GM18867 (cell line): ENCODE data around the gene PRDM4.
"Not testable (repeated sequence)": the region's sequence is repeated elsewhere in the genome, so short reads cannot be mapped to it uniquely, and the experiment has no call there.

Source experiments
- ATAC-seq: cut with Tn5 transposase; IDR thresholded peaks from one replicate; pipeline ENCODE4 v1.9.1; 2021; ENCODE audit warnings: mild to moderate bottlenecking, moderate library complexity; ENCODE audit not compliant: unreplicated experiment

Gene PRDM4

GRCh38 chr12:107774349-107775029, 13.6 kb upstream of the PRDM4 start, which contains the start of gene ASCL4:
TSS of gene ASCL4 (plus strand) at chr12:107774704. CDS start at chr12:107775219, 515 bp downstream.
- no peak for ATAC-seq

- no peak for ATAC-seq
Observed at GRCh38 chr12:107767466-107767865, 6.5 kb upstream of the PRDM4 start.

- ATAC-seq, result no peak
Observed at GRCh38 chr12:107765316-107765715, 4.4 kb upstream of the PRDM4 start.

DNA sequence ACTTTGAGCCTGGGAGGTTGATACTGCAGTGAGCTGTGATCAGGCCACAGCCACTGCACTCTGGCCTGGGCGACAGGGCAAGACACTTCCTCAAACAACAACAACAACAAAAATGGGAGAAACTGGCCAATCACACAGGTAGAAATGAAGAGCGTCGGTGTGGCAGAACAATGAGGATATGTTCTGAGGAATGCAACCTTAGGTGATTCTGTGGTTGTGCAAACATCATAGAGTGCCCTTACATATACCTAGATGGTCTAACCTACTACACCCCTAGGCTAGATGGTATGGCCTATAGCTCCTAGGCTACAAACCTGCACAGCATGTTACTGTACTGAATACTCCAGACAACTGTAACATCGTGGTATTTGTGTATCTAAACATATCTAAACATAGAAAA, 3.7 kb upstream of the PRDM4 start:
- ATAC-seq, result no peak

DNA sequence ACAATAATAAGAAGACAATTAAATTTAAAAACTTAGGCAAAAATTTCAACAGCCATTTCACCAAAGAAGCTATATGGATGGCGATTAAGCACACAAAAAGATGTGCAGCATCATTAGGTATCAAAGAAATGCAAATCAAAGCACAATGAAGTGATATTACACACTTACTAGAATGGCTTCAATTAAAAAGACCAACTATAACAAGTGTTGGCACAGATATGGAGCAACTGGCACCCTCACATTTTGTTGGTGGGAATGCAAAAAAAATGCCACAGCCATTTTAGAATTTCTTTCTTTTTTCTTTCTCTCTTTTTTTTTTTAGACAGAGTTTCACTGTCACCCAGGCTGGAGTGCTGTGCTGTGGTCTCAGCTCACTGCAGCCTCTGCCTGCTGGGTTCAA, 1.9 kb upstream of the PRDM4 start:
- no peak for ATAC-seq

GRCh38 chr12:107761502-107761904, 566 bp upstream of the PRDM4 start:
- ATAC-seq, result no peak

- peak; percentile 26 for ATAC-seq
Observed at GRCh38 chr12:107760207-107760808, 629 bp downstream of the PRDM4 start.

GRCh38 chr12:107759410-107759809, 1.5 kb downstream of the PRDM4 start:
- no peak for ATAC-seq

- ATAC-seq, result no peak
Observed at GRCh38 chr12:107749083-107749482, 11.9 kb downstream of the PRDM4 start.

GRCh38 chr12:107748472-107748871, 12.5 kb downstream of the PRDM4 start:
- ATAC-seq, result no peak

DNA sequence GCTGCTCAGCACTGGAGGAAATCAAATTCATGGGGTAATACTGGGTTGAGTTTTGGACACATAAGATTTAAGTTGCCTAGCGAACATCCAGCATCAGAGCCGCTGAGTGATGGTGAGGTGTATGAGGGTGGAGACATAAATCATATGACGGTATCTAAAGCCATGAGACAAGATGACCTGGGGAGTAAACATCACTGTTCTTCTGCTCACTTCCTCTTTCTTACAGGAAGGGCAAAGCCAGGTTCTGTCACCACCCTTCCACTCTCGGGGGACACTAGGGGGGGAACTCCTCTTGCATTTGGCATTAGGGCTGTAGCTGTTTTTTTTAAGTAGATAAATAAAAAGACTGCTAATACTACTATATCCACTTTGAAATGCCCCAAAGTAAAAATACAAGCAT, 24.0 kb downstream of the PRDM4 start:
- peak; percentile 91 for ATAC-seq

DNA sequence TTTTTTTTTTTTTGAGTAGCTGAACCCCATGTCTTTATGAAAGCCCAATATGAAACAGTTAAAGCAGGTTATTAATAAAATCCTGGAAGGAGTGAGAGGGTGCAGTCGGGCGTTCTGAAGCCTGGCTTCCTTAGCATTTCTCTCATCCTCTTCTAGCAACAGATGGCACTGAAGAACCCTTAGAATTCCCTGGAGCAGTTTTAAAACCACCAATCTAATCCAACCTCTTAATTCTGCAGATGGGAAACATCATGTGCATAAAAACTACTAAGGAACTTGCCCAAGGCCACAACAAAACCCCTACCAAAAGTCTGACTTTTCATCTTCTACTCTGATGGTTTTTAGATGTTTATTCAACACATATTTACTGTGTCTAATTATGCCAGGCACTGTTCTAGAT, 25.2 kb downstream of the PRDM4 start:
- ATAC-seq, result no peak

DNA sequence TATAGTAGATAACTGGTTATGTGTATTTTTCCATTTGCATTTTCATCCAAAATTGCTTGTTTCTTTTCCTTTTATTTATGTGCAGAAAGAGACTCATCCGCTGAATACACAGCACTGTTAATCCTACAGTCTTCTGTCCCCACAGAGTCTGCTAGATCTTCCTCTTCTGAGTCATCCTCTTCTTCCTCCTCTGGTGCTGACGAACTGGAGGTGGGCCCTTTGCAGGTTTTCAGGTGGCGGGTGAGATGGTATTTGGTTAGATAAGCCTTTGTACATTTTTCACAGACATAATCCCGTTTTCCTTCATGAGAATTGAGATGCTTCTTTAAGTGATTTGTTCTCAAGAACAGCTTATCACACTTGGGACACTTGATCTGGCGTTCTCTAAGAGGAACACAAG, 26.8 kb downstream of the PRDM4 start:
- no peak for ATAC-seq

DNA sequence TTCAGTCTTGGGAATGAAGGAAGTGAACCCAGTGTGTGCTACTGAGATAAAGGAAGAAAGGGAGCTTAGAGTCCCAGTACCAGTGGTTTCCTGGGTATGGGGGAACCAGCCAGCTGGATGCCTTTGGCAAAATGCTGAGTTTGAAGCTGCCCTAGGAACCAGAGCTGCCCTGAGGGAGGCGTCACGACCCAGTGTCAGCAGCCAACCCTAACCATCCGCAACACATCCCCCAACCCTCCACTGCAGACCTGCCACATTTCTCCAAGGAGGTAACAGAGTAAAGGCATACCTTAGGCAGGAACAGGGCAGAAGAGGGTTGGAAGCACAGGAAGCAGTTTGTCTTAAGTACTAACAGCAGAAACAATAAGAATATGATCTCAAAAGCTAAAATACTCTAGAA, 28.6 kb downstream of the PRDM4 start:
- ATAC-seq, result no peak

DNA sequence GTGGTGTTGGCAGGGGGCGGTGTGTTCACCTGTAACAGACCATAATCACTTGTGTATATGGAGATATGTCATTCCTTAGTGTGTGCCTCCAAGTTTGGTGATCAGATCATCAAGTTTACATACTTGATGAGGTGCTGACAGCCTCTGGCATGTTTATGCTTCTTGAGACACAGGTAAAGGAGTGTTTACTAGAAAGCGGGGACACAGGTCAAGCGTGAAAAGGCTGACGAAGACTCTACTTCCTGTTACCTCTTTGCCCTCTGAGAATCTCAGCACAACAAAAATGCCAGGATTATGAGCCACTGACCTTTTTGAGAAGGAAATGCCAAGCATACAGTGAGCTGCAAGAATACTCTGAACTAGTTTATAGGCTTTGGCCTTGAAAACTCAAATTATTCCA, 29.6 kb downstream of the PRDM4 start:
- no peak for ATAC-seq

DNA sequence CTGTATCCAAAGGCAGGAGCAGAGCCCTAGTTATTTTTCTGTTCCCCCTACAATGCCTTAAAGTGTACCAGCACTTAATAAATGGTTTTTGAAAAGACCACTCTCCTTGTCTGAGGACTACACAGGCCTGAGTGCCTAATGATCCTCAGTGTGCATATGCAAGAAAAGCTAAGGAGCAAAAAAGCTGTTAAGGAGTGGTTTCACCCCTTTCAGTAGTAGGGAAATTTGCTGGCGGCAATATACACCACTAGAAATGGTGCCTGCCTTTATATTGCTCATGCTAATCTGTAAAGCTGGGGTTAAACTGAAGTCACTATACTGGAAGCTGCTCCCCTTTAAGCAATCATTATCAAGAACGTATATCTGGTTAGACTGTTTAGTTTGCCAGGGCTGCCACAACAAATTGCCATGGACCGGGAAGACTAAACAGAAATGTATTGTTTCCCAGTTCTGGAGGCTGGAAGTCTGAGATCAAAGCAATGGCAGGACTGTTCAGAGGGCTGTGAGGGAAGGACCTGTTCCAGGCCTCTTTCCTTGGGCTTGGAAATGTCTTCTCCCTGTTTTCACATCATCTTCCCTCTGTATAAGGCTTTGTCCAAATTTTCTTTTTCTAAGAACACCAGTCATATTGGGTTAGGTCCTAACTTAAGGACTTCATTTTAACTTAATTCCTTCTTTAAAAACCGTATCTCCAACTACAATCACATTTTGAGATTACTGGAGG, 30.2 kb downstream of the PRDM4 start:
- ATAC-seq, result no peak

GRCh38 chr12:107727742-107728141, 33.2 kb downstream of the PRDM4 start:
- ATAC-seq, result not testable (repeated sequence)

DNA sequence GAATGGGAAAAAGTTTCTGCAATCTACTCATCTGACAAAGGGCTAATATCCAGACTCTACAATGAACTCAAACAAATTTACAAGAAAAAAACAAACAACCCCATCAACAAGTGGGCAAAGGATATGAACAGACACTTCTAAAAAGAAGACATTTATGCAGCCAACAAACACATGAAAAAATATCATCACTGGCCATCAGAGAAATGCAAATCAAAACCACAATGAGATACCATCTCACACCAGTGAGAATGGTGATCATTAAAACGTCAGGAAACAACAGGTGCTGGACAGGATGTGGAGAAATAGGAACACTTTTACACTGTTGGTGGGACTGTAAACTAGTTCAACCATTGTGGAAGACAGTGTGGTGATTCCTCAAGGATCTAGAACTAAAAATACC, 33.6 kb downstream of the PRDM4 start:
- not testable (repeated sequence) for ATAC-seq

DNA sequence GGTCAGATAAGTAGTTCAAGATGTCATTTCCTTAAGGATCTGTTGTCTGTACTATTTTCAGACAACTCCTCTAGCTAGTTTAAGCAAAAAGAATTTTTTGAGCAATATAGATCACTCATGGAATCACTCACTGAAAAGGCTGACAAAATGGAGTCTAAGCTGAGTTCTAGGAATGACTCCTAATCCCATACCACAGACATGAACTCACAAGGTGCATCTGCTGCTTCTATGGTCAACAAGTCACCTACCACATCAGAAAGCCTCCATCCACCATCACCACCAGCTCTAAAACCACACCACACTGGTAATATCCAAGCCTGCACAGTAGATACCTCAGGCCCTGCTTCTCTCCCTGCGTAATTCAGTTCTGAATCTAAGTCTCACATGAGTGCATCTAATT, 42.3 kb downstream of the PRDM4 start:
- ATAC-seq, result no peak

- no peak for ATAC-seq
Observed at GRCh38 chr12:107715780-107716179, 45.2 kb downstream of the PRDM4 start.

DNA sequence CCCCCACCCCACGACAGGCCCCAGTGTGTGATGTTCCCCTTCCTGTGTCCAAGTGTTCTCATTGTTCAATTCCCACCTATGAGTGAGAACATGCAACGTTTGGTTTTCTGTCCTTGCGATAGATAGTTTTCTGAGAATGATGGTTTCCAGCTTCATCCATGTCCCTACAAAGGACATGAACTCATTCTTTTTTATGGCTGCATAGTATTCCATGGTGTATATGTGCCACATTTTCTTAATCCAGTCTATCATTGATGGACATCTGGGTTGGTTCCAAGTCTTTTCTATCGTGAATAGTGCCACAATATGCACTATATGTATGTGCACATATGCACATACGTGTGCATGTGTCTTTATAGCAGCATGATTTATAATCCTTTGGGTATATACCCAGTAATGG, 55.4 kb downstream of the PRDM4 start:
- not testable (repeated sequence) for ATAC-seq

DNA sequence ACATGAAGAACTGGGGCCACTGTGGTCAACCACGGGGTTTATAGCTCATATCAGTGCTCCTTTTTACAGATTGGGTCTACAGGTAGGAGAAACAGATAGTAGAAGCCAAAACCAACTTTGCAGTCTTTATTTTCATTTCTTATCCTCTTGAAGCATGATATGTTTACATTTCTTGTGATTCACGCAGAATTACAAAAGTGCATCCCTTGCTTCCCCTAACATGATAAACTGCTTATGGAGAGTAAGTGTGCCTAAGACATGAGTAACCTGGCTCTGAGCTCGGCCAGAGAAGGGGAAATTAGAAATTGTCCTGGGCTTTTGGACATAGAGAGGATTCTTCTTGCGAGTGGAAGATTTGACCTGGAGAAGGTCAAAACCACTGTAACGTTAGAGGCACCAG, 56.9 kb downstream of the PRDM4 start:
- no peak for ATAC-seq
